ENCODE measurements around the gene ACOX2. TPM values are rescaled to one million over a fixed set of nuclear protein-coding genes. Genes with fewer than 3 reads are reported as not detected.
A peak's percentile ranks its signal among the peaks of the same experiment; 100 is the strongest.

ACOX2 gene
- total RNA-seq, 2 experiments from 2014 or later = not detected

GRCh38 chr3:58562498-58562897, 25.5 kb upstream of the ACOX2 start:
- TF ChIP-seq EZH2phosphoT487 (IDR thresholded peaks at IDR 0.05; ENCODE audit: borderline replicate concordance, low read depth, low read length) = no peak
- DNase-seq (ENCODE audit: low spot score) = no peak
- Histone ChIP-seq H3K9me2 (ENCODE audit: insufficient read depth, low read length) (no peaks in the 10 kb centered on the region), H3K79me2 (ENCODE audit: insufficient read depth, low read depth, low read length) (no peaks in the 10 kb centered on the region), H3K4me2 (ENCODE audit: low read length) (no peak overlapping the region), H3K4me3 (ENCODE audit: low read depth, low read length, poor library complexity, severe bottlenecking) (no peak overlapping the region), H3K36me3 (ENCODE audit: insufficient read depth, low read length) (no peaks in the 10 kb centered on the region), H3K27ac (ENCODE audit: low read depth, low read length, poor library complexity, severe bottlenecking) (no peak overlapping the region), H2AFZ (ENCODE audit: low read length) (no peak overlapping the region), H3K4me1 (ENCODE audit: insufficient read depth, low read length, poor library complexity, severe bottlenecking) (peaks cover 8% of the 10 kb centered on the region), H3K9me3 (ENCODE audit: low read length) (no peaks in the 10 kb centered on the region), H4K20me1 (ENCODE audit: insufficient read depth, low read length) (no peaks in the 10 kb centered on the region)
- intact Hi-C loops (cut with micrococcal nuclease; ENCODE audit: unreplicated experiment) = no loop called here
- ChIA-PET CTCF (ENCODE audit: unreplicated experiment) (no interaction called here), POLR2A (no interaction called here)
- no TSS peak for BruUV-seq (replicated peaks)

- no peak overlapping the region for H2AFZ ChIP-seq (ENCODE audit: low read length)
- TF ChIP-seq CTCF (conservative IDR thresholded peaks at IDR 0.05; ENCODE audit: low read length) (peak; percentile 62), EZH2phosphoT487 (IDR thresholded peaks at IDR 0.05; ENCODE audit: borderline replicate concordance, low read depth, low read length) (no peak)
- H3K36me3 ChIP-seq (ENCODE audit: insufficient read depth, low read length) = no peaks in the 10 kb centered on the region
- H3K9me3 ChIP-seq (ENCODE audit: low read length) = no peaks in the 10 kb centered on the region
- H3K27ac ChIP-seq (ENCODE audit: low read depth, low read length, poor library complexity, severe bottlenecking) = no peak overlapping the region
- H3K79me2 ChIP-seq (ENCODE audit: insufficient read depth, low read depth, low read length) = no peaks in the 10 kb centered on the region
- DNase-seq (ENCODE audit: low spot score) = peak; percentile 18
- H3K4me3 ChIP-seq (ENCODE audit: low read depth, low read length, poor library complexity, severe bottlenecking) = no peak overlapping the region
- H3K4me2 ChIP-seq (ENCODE audit: low read length) = no peak overlapping the region
- POLR2A ChIA-PET = interaction anchor here (0.6 to 0.7 kb wide), 3 partner anchors 81 to 242 kb away, joined by 3 to 5 read pairs (median 5); no protein-coding TSS in a partner anchor
- peaks cover 3% of the 10 kb centered on the region for H3K4me1 ChIP-seq (ENCODE audit: insufficient read depth, low read length, poor library complexity, severe bottlenecking)
- H4K20me1 ChIP-seq (ENCODE audit: insufficient read depth, low read length) = no peaks in the 10 kb centered on the region
- no TSS peak for BruUV-seq (replicated peaks)
- intact Hi-C loops (cut with micrococcal nuclease; ENCODE audit: unreplicated experiment) = no loop called here
- no peaks in the 10 kb centered on the region for H3K9me2 ChIP-seq (ENCODE audit: insufficient read depth, low read length)
- CTCF ChIA-PET (ENCODE audit: unreplicated experiment) = no interaction called here
These were observed 23.9 kb upstream of the ACOX2 start for GRCh38 chr3:58560771-58561311.

- Histone ChIP-seq H3K27ac (ENCODE audit: low read depth, low read length, poor library complexity, severe bottlenecking) (no peak overlapping the region), H2AFZ (ENCODE audit: low read length) (no peak overlapping the region), H3K4me2 (ENCODE audit: low read length) (no peak overlapping the region), H3K9me2 (ENCODE audit: insufficient read depth, low read length) (no peaks in the 10 kb centered on the region), H3K4me3 (ENCODE audit: low read depth, low read length, poor library complexity, severe bottlenecking) (no peak overlapping the region), H3K4me1 (ENCODE audit: insufficient read depth, low read length, poor library complexity, severe bottlenecking) (no peaks in the 10 kb centered on the region), H3K79me2 (ENCODE audit: insufficient read depth, low read depth, low read length) (no peaks in the 10 kb centered on the region), H4K20me1 (ENCODE audit: insufficient read depth, low read length) (no peaks in the 10 kb centered on the region), H3K9me3 (ENCODE audit: low read length) (no peaks in the 10 kb centered on the region), H3K36me3 (ENCODE audit: insufficient read depth, low read length) (no peaks in the 10 kb centered on the region)
- intact Hi-C loops (cut with micrococcal nuclease; ENCODE audit: unreplicated experiment) = no loop called here
- BruUV-seq (replicated peaks) = no TSS peak
- POLR2A ChIA-PET = interaction anchor here (0.7 kb wide), 3 partner anchors 9 to 359 kb away, joined by 4 to 5 read pairs (median 4); no protein-coding TSS in a partner anchor
- TF ChIP-seq CTCF (conservative IDR thresholded peaks at IDR 0.05; ENCODE audit: low read length) (no peak), EZH2phosphoT487 (IDR thresholded peaks at IDR 0.05; ENCODE audit: borderline replicate concordance, low read depth, low read length) (no peak)
- DNase-seq (ENCODE audit: low spot score) = no peak
- CTCF ChIA-PET (ENCODE audit: unreplicated experiment) = no interaction called here
These were observed 22.6 kb upstream of the ACOX2 start for GRCh38 chr3:58559586-58559985.
